Muscle layer of duodenum (tissue), 2 donors: ENCODE data around the gene RNU6-9.
A peak's percentile ranks its signal among the peaks of the same experiment; 100 is the strongest.
"Not testable (repeated sequence)": the region's sequence is repeated elsewhere in the genome, so short reads cannot be mapped to it uniquely, and the experiment has no call there.

Experiments
- H3K27ac ChIP-seq: one replicate; pipeline ENCODE4 v1.7.0; 2013; ENCODE audit warnings: mild to moderate bottlenecking, low read length
- H3K27me3 ChIP-seq: one replicate; pipeline ENCODE4 v1.7.0; 2013; ENCODE audit warnings: low read depth, mild to moderate bottlenecking, control low read depth, low read length
- H3K36me3 ChIP-seq, 2 donors: one replicate each; pipeline ENCODE4 v1.7.0; 2013; ENCODE audit warnings: low read length in 2 of 2, control low read depth in 1 of 2, mild to moderate bottlenecking in 1 of 2; ENCODE audit not compliant: insufficient read depth in 2 of 2, control insufficient read depth in 1 of 2
- H3K4me1 ChIP-seq, 2 donors: one replicate each; pipeline ENCODE4 v1.7.0; 2013; ENCODE audit warnings: low read length in 2 of 2, mild to moderate bottlenecking in 2 of 2, control low read depth in 1 of 2, moderate library complexity in 1 of 2; ENCODE audit not compliant: insufficient read depth in 2 of 2, control insufficient read depth in 1 of 2
- H3K4me3 ChIP-seq, 2 donors: one replicate each; pipeline ENCODE4 v1.7.0; 2013; ENCODE audit warnings: low read length in 2 of 2, low read depth in 1 of 2, mild to moderate bottlenecking in 1 of 2
- H3K9me3 ChIP-seq, 2 donors: one replicate each; pipeline ENCODE4 v1.7.0; 2013; ENCODE audit warnings: low read length in 2 of 2, control low read depth in 1 of 2, mild to moderate bottlenecking in 1 of 2; ENCODE audit not compliant: control insufficient read depth in 1 of 2
- donor health status: healthy.

Gene RNU6-9

DNA sequence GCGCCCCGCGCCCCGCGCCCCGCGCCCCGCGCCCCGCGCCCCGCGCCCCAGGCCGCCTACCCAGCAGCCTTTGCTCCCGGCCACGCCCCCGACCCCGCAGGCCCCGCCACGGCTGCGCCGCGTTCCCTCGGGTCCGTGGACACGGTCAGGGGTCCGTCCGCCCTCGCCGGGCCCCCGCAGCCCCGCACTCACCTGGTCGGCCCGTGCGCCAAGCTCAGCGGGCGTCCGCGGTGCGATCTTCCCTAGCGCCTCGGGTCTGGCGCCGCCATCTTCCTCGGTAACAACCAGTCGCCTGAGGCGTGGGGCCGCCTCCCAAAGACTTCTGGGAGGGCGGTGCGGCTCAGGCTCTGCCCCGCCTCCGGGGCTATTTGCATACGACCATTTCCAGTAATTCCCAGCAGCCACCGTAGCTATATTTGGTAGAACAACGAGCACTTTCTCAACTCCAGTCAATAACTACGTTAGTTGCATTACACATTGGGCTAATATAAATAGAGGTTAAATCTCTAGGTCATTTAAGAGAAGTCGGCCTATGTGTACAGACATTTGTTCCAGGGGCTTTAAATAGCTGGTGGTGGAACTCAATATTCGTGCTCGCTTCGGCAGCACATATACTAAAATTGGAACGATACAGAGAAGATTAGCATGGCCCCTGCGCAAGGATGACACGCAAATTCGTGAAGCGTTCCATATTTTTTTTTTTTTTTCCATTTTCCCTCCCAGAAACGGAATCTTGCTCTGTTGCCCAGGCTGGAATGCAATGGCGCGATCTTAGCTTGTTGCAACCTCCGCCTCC lies at the start of gene RNU6-9, which contains the start of gene MED16:
Gene RNU6-9 (plus strand): TSS at position 591 of the 796 bp plus-strand sequence.
Gene MED16 (minus strand): TSS at position 294 of the 796 bp plus-strand sequence. CDS start 2,056 bp downstream, outside the sequence.
- Histone ChIP-seq H3K4me3 (peak within 1 kb of the TSS; percentile 70 to 90), H3K27me3 (no peaks in the 10 kb centered on the region), H3K27ac (peak within 1 kb of the TSS; percentile 94), H3K9me3 (no peaks in the 10 kb centered on the region), H3K36me3 (peaks cover 5 to 33% of the 10 kb centered on the region in 2 donors), H3K4me1 (peaks cover 0 to 18% of the 10 kb centered on the region in 2 donors)

DNA sequence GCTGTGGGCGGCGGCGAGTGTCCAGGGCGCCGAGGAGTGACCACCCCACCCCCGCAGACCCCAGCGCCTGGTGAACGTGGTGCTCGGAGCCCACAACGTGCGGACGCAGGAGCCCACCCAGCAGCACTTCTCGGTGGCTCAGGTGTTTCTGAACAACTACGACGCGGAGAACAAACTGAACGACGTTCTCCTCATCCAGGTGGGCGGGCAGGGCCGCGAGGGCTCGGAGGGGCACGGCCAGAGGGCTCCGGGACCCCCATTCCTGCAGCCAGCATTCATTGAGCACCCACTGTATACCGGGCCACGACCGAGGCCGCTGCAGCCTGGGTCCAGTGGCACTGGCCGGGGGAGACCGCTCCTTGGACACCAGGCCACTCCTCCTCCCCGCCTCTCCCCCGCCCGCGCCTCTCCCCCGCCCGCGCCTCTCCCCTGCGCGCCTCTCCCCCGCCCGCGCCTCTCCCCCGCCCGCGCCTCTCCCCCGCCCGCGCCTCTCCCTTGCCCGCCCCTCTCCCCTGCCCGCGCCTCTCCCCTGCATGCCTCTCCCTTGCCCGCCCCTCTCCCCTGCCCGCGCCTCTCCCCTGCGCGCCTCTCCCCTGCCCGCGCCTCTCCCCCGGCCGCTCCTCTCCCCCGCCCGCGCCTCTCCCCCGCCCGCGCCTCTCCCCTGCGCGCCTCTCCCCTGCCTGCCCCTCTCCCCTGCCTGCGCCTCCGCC lies 49.3 kb upstream of the RNU6-9 start:
- H3K27me3 ChIP-seq, result no peaks in the 10 kb centered on the region
- peak overlapping the region in 1 of 2 donors; percentile 30 for H3K4me3 ChIP-seq
- H3K9me3 ChIP-seq, result no peaks in the 10 kb centered on the region
- peaks cover 0 to 14% of the 10 kb centered on the region in 2 donors for H3K4me1 ChIP-seq
- H3K36me3 ChIP-seq, result no peaks in the 10 kb centered on the region
- no peak overlapping the region for H3K27ac ChIP-seq

GRCh38 chr19:844546-844971 lies 48.7 kb upstream of the RNU6-9 start:
- peaks cover 0 to 14% of the 10 kb centered on the region in 2 donors for H3K4me1 ChIP-seq
- no peak overlapping the region for H3K4me3 ChIP-seq
- no peaks in the 10 kb centered on the region for H3K27me3 ChIP-seq
- H3K9me3 ChIP-seq, result no peaks in the 10 kb centered on the region
- H3K27ac ChIP-seq, result no peak overlapping the region
- H3K36me3 ChIP-seq, result no peaks in the 10 kb centered on the region

DNA sequence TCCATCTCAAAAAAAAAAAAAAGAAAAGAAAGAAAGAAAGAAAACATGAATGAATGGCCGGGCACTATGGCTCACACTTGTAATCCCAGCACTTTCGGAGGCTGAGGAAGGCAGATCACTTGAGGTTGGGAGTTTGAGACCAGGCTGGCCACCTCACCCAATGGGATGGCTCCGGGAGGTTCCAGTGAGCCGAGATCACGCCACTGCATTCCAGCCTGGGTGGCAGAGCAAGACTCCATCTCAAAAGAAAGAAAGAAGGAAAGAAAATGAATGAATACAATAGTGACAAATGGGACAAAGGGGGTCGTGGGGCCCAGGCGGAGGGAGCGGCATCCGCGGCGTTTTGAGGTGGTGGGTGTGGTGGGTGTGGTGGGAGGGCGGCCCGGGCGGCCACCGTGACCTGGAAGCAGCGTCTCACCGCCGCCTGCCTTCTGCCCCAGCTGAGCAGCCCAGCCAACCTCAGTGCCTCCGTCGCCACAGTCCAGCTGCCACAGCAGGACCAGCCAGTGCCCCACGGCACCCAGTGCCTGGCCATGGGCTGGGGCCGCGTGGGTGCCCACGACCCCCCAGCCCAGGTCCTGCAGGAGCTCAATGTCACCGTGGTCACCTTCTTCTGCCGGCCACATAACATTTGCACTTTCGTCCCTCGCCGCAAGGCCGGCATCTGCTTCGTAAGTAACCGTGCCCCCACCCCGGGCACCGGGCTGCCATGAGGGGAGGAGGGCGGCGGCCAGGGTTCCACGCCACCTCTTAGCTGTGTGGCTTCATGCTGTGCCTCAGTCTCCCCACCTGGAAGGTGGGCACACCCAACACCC lies 47.4 kb upstream of the RNU6-9 start:
- Histone ChIP-seq H3K27me3 (no peaks in the 10 kb centered on the region), H3K9me3 (no peaks in the 10 kb centered on the region), H3K27ac (no peak overlapping the region), H3K4me1 (peaks cover 0 to 19% of the 10 kb centered on the region in 2 donors), H3K36me3 (no peaks in the 10 kb centered on the region), H3K4me3 (no peak overlapping the region)

DNA sequence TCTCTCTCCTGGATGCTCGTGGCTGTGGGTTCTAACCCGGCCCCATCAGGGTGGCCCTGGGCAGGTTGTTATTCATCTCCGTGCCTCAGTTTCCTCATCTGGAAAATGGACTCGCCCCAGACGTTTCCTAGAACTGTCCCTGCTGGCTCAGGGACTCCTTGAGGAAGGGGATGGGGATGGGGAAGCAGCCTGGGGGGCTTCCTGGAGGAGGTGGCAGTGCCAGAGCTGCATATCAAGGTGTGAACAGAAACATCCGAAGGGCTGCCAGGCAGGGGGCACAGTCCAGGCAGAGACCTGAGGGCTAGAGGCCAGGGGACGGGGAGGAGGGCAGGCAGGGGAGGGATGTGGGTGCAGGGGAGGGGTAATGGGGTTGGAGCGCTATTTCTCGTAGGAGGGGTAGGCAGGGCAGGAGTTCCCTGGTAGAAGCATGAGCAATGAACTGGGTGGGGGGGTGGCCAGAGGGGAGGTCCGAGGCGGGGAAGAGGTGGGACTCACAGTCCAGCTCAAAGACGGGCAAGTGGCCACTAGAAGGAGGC lies 44.8 kb upstream of the RNU6-9 start:
- Histone ChIP-seq H3K36me3 (no peaks in the 10 kb centered on the region), H3K9me3 (no peaks in the 10 kb centered on the region), H3K27me3 (no peaks in the 10 kb centered on the region), H3K4me1 (peaks cover 0 to 22% of the 10 kb centered on the region in 2 donors), H3K4me3 (no peak overlapping the region), H3K27ac (no peak overlapping the region)

DNA sequence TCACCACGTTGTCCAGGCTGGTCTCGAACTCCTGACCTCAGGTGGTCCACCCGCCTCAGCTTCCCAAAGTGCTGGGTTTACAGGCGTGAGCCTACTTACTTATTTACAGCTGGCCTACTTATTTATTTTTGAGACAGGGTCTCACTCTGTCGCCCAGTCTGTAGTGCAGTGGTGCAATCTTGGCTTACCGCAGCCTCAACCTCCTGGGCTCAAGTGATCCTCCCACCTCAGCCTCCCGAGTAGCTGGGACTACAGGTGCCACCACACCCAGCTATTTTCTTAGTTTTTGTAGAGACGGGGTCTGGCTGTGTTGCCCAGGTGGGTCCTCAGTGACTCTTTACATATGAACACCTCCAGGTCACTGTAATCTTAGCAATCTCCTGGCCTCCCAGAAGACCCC lies 44.1 kb upstream of the RNU6-9 start:
- not testable (repeated sequence) for H3K27ac ChIP-seq, H3K9me3 ChIP-seq, H3K36me3 ChIP-seq, H3K27me3 ChIP-seq, H3K4me3 ChIP-seq
- peaks cover 0 to 17% of the 10 kb centered on the region in 2 donors for H3K4me1 ChIP-seq

GRCh38 chr19:850221-850978 lies 42.9 kb upstream of the RNU6-9 start:
- no peaks in the 10 kb centered on the region for H3K27me3 ChIP-seq
- H3K27ac ChIP-seq, result no peak overlapping the region
- H3K9me3 ChIP-seq, result no peaks in the 10 kb centered on the region
- H3K36me3 ChIP-seq, result no peaks in the 10 kb centered on the region
- peak overlapping the region in 1 of 2 donors; percentile 25 for H3K4me3 ChIP-seq
- peaks cover 0 to 17% of the 10 kb centered on the region in 2 donors for H3K4me1 ChIP-seq

GRCh38 chr19:850979-851335 lies 42.3 kb upstream of the RNU6-9 start:
- H3K9me3 ChIP-seq, result no peaks in the 10 kb centered on the region
- H3K27me3 ChIP-seq, result no peaks in the 10 kb centered on the region
- peak overlapping the region in 1 of 2 donors; percentile 25 for H3K4me3 ChIP-seq
- peaks cover 0 to 17% of the 10 kb centered on the region in 2 donors for H3K4me1 ChIP-seq
- no peak overlapping the region for H3K27ac ChIP-seq
- no peaks in the 10 kb centered on the region for H3K36me3 ChIP-seq

- Histone ChIP-seq H3K4me1 (peaks cover 0 to 17% of the 10 kb centered on the region in 2 donors), H3K27ac (no peak within 1 kb of the TSS), H3K36me3 (no peaks in the 10 kb centered on the region), H3K27me3 (no peaks in the 10 kb centered on the region), H3K4me3 (peak within 1 kb of the TSS in 1 of 2 donors; percentile 25), H3K9me3 (no peaks in the 10 kb centered on the region)
Observed at GRCh38 chr19:852136-853013, 40.9 kb upstream of the RNU6-9 start, which contains the start of gene ELANE. Gene ELANE, plus strand, starts transcription at chr19:852303. Its CDS starts 26 bp downstream, at chr19:852329.
